ENCODE results near the gene EFCAB9.

Gene EFCAB9

DNA sequence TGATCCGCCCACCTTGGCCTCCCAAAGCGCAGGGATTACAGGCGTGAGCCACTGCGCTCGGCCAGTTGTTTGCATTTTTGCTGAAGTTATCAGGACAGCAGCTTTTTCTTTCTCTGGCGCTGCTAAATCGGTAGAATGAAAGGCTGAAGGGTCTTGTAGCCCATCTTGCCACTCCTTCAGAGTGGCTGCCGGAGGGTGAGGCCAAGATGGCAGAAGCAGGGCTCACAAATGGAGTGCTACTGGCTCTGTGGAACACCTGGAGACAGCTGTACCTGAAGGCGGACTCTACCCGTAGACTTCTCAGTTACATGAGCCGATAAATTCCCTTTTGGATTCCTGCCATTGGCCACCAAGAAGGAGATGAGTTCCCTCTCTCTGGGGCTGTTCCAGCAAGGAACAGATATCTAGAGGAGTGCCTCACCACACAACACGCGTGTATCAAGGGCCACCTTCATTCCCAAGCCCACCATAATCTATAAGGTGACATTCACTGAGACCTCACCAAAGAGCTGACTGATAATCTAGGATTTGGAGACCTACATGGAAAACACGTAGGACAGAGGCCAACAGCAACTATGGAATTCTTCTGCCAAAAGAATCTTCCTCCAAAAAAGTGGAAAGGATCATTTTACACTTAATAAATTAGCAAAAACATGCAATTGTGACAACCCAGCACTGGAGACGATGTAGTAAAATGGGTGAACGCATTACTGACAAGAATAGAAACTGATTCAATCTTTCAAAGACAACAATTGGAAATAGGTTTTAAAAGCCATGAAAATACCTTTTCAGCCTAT is 27.7 kb upstream of the EFCAB9 start:
- H3K4me3 ChIP-seq (ENCODE audit: low read length) = no peak overlapping the region
- H3K9ac ChIP-seq (ENCODE audit: low read length) = no peak overlapping the region
- DNase-seq (ENCODE audit: low read depth) = no peak

GRCh38 chr5:172167895-172168294 is 26.1 kb upstream of the EFCAB9 start:
- H3K9ac ChIP-seq (ENCODE audit: low read length) = no peak overlapping the region
- H3K9me3 ChIP-seq (ENCODE audit: control insufficient read depth, low read length) = no peaks in the 10 kb centered on the region
- no peaks in the 10 kb centered on the region for H3K27me3 ChIP-seq (replicated peaks; ENCODE audit: control insufficient read depth, insufficient read depth, low read length)
- no peaks in the 10 kb centered on the region for H3K36me3 ChIP-seq (ENCODE audit: control insufficient read depth, insufficient read depth, low read length, severe bottlenecking)
- DNase-seq (ENCODE audit: low read depth) = no peak
- no peak overlapping the region for H3K4me3 ChIP-seq (ENCODE audit: low read length)
- peaks cover 28% of the 10 kb centered on the region for H3K4me1 ChIP-seq (ENCODE audit: control insufficient read depth, insufficient read depth, low read length)

More for the DNA sequence above, 27.7 kb upstream of the EFCAB9 start:
- no peaks in the 10 kb centered on the region for H3K36me3 ChIP-seq (ENCODE audit: control insufficient read depth, insufficient read depth, low read length, severe bottlenecking)
- H3K27me3 ChIP-seq (replicated peaks; ENCODE audit: control insufficient read depth, insufficient read depth, low read length) = no peaks in the 10 kb centered on the region
- H3K4me1 ChIP-seq (ENCODE audit: control insufficient read depth, insufficient read depth, low read length) = peaks cover 31% of the 10 kb centered on the region
- no peaks in the 10 kb centered on the region for H3K9me3 ChIP-seq (ENCODE audit: control insufficient read depth, low read length)

DNA sequence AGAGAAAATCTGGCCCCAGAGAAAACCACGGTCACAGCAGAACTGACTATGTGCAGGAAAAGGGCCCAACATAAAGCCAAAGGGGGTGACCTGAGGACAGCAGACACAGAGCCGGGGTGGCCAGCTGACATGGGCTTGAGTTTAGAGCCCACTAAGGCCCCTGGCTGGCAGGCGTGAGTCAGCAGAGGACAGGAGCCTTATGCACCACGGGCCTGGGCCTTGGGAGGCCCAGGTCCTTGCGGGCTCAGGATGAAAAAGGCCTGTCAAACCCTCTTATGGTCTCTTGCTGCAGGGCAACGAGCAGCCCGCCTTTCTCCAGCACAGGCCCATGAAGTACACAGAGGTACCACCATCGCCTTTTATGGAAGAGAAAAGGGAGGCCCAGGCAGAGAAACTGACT is 25.7 kb upstream of the EFCAB9 start:
- Histone ChIP-seq H3K27me3 (replicated peaks; ENCODE audit: control insufficient read depth, insufficient read depth, low read length) (no peaks in the 10 kb centered on the region), H3K4me3 (ENCODE audit: low read length) (no peak overlapping the region), H3K9ac (ENCODE audit: low read length) (no peak overlapping the region), H3K9me3 (ENCODE audit: control insufficient read depth, low read length) (no peaks in the 10 kb centered on the region), H3K36me3 (ENCODE audit: control insufficient read depth, insufficient read depth, low read length, severe bottlenecking) (no peaks in the 10 kb centered on the region), H3K4me1 (ENCODE audit: control insufficient read depth, insufficient read depth, low read length) (peaks cover 28% of the 10 kb centered on the region)
- no peak for DNase-seq (ENCODE audit: low read depth)

DNA sequence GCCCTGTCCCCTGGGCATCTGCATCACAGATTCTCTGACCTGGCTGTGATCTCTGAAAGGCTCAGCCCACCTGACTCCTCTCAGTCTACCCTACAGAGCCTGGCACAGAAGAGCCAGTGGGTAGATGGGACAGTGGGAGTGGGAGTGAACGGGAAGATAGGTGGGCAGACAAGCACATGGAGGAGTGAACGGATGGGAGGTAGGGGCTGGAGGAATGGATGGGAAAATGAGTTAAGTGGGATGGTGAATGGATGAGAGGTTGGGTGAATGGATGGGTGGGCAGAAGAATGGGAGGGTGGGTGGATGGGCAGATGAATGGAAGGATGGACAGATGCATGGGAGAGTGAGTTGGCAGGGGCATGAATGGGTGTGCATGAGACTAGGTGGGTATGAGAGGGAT is 24.8 kb upstream of the EFCAB9 start:
- H3K4me1 ChIP-seq (ENCODE audit: control insufficient read depth, insufficient read depth, low read length) = peaks cover 28% of the 10 kb centered on the region
- H3K27me3 ChIP-seq (replicated peaks; ENCODE audit: control insufficient read depth, insufficient read depth, low read length) = no peaks in the 10 kb centered on the region
- no peaks in the 10 kb centered on the region for H3K36me3 ChIP-seq (ENCODE audit: control insufficient read depth, insufficient read depth, low read length, severe bottlenecking)
- no peak overlapping the region for H3K9ac ChIP-seq (ENCODE audit: low read length)
- H3K4me3 ChIP-seq (ENCODE audit: low read length) = no peak overlapping the region
- DNase-seq (ENCODE audit: low read depth) = no peak
- H3K9me3 ChIP-seq (ENCODE audit: control insufficient read depth, low read length) = no peaks in the 10 kb centered on the region

GRCh38 chr5:172170251-172170701 is 23.7 kb upstream of the EFCAB9 start:
- Histone ChIP-seq H3K27me3 (replicated peaks; ENCODE audit: control insufficient read depth, insufficient read depth, low read length) (no peaks in the 10 kb centered on the region), H3K4me1 (ENCODE audit: control insufficient read depth, insufficient read depth, low read length) (peaks cover 25% of the 10 kb centered on the region), H3K4me3 (ENCODE audit: low read length) (no peak overlapping the region), H3K36me3 (ENCODE audit: control insufficient read depth, insufficient read depth, low read length, severe bottlenecking) (no peaks in the 10 kb centered on the region), H3K9ac (ENCODE audit: low read length) (no peak overlapping the region), H3K9me3 (ENCODE audit: control insufficient read depth, low read length) (no peaks in the 10 kb centered on the region)
- no peak for DNase-seq (ENCODE audit: low read depth)

DNA sequence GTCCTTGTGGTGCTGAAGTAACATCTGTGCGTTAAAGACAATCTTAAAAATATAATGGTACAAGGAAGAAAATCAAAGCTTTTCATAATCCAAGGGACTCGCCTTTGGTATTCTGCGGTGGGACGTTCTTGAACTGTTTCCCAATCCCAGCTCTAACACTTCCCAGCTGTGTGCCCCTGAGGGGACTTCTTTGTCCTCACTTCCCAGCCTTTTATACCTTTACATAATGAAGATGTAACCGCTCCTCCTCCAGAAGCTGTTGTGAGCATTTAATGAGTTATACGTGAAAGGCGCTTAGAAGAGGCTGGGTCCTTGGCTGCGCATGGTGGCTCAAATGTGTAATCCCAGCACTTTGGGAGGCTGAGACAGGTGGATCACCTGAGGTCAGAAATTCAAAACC is 22.9 kb upstream of the EFCAB9 start:
- Histone ChIP-seq H3K36me3 (ENCODE audit: control insufficient read depth, insufficient read depth, low read length, severe bottlenecking) (no peaks in the 10 kb centered on the region), H3K9me3 (ENCODE audit: control insufficient read depth, low read length) (no peaks in the 10 kb centered on the region), H3K4me3 (ENCODE audit: low read length) (no peak overlapping the region), H3K27me3 (replicated peaks; ENCODE audit: control insufficient read depth, insufficient read depth, low read length) (no peaks in the 10 kb centered on the region), H3K4me1 (ENCODE audit: control insufficient read depth, insufficient read depth, low read length) (peaks cover 22% of the 10 kb centered on the region), H3K9ac (ENCODE audit: low read length) (no peak overlapping the region)
- no peak for DNase-seq (ENCODE audit: low read depth)

GRCh38 chr5:172172912-172173563 is 20.9 kb upstream of the EFCAB9 start:
- Histone ChIP-seq H3K4me3 (ENCODE audit: low read length) (no peak overlapping the region), H3K9ac (ENCODE audit: low read length) (no peak overlapping the region), H3K4me1 (ENCODE audit: control insufficient read depth, insufficient read depth, low read length) (peaks cover 22% of the 10 kb centered on the region), H3K36me3 (ENCODE audit: control insufficient read depth, insufficient read depth, low read length, severe bottlenecking) (no peaks in the 10 kb centered on the region), H3K27me3 (replicated peaks; ENCODE audit: control insufficient read depth, insufficient read depth, low read length) (no peaks in the 10 kb centered on the region), H3K9me3 (ENCODE audit: control insufficient read depth, low read length) (no peaks in the 10 kb centered on the region)
- peak; percentile 40 for DNase-seq (ENCODE audit: low read depth)

- Histone ChIP-seq H3K4me1 (ENCODE audit: control insufficient read depth, insufficient read depth, low read length) (peaks cover 22% of the 10 kb centered on the region), H3K9ac (ENCODE audit: low read length) (peak overlapping the region; percentile 37), H3K36me3 (ENCODE audit: control insufficient read depth, insufficient read depth, low read length, severe bottlenecking) (no peaks in the 10 kb centered on the region), H3K27me3 (replicated peaks; ENCODE audit: control insufficient read depth, insufficient read depth, low read length) (no peaks in the 10 kb centered on the region), H3K9me3 (ENCODE audit: control insufficient read depth, low read length) (no peaks in the 10 kb centered on the region), H3K4me3 (ENCODE audit: low read length) (no peak overlapping the region)
- DNase-seq (ENCODE audit: low read depth) = peak; percentile 28
These were observed 20.3 kb upstream of the EFCAB9 start for GRCh38 chr5:172173564-172174153.

DNA sequence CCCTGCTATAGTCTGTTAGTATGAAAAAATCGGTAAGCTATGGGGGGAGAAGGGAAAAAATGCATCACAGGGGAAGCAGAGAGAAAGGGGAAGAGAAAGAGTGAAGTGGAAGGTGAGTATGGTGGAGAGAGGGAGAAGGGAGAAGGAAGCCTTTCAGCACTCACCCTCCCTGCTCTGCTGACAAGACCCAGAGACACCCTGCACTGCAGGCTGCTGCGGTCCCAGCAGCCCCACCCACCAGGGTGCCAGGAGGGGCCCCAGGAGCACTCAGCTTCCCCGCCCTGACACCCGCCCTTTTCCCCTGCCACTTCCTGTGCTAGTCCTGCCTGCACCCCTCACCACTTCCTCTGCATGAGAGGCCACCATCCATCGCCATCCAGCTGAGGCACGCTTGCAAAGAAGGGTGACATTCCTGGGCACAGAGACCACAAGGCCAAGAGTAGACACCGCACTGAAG is 18.7 kb upstream of the EFCAB9 start:
- no peaks in the 10 kb centered on the region for H3K36me3 ChIP-seq (ENCODE audit: control insufficient read depth, insufficient read depth, low read length, severe bottlenecking)
- peaks cover 30% of the 10 kb centered on the region for H3K4me1 ChIP-seq (ENCODE audit: control insufficient read depth, insufficient read depth, low read length)
- no peak for DNase-seq (ENCODE audit: low read depth)
- H3K9me3 ChIP-seq (ENCODE audit: control insufficient read depth, low read length) = no peaks in the 10 kb centered on the region
- no peak overlapping the region for H3K9ac ChIP-seq (ENCODE audit: low read length)
- H3K27me3 ChIP-seq (replicated peaks; ENCODE audit: control insufficient read depth, insufficient read depth, low read length) = no peaks in the 10 kb centered on the region
- H3K4me3 ChIP-seq (ENCODE audit: low read length) = no peak overlapping the region

GRCh38 chr5:172177176-172177575 is 16.8 kb upstream of the EFCAB9 start:
- no peaks in the 10 kb centered on the region for H3K9me3 ChIP-seq (ENCODE audit: control insufficient read depth, low read length)
- peaks cover 4% of the 10 kb centered on the region for H3K36me3 ChIP-seq (ENCODE audit: control insufficient read depth, insufficient read depth, low read length, severe bottlenecking)
- no peak overlapping the region for H3K4me3 ChIP-seq (ENCODE audit: low read length)
- H3K9ac ChIP-seq (ENCODE audit: low read length) = no peak overlapping the region
- peaks cover 30% of the 10 kb centered on the region for H3K4me1 ChIP-seq (ENCODE audit: control insufficient read depth, insufficient read depth, low read length)
- no peak for DNase-seq (ENCODE audit: low read depth)
- H3K27me3 ChIP-seq (replicated peaks; ENCODE audit: control insufficient read depth, insufficient read depth, low read length) = no peaks in the 10 kb centered on the region

DNA sequence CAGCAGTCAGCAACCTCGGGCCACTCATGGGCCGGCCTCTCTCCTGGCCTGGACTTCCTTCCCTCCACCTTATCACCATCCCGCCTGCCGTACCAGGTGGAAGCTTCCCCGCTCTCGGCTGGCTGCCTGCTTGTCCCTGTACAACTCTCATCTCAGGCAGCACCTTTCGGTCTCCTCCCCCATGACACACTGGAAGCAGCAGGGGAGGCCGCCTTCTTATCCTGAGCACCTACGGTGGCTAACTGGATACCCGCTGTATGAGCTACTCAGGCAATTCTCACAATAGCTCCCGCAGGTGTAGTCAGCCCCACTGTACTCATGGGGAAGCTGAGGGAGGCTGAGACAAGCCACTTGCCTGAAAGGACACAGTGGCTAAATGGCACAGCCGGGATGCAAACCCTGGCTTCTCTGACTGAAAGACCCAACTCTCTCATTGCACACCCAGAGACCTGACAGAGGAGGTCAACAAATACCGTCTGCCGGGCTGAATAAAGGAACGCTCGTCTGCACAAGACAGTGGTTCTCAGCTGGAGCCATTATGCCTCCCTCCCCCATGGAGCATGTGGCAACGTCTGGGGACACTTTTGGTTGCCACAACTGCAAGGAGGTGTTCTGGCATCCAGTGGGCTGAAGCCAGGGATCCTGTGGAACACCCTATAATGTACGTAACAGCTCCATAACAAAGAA is 15.5 kb upstream of the EFCAB9 start:
- H3K4me1 ChIP-seq (ENCODE audit: control insufficient read depth, insufficient read depth, low read length) = peaks cover 22% of the 10 kb centered on the region
- no peaks in the 10 kb centered on the region for H3K27me3 ChIP-seq (replicated peaks; ENCODE audit: control insufficient read depth, insufficient read depth, low read length)
- no peak overlapping the region for H3K4me3 ChIP-seq (ENCODE audit: low read length)
- no peak overlapping the region for H3K9ac ChIP-seq (ENCODE audit: low read length)
- no peak for DNase-seq (ENCODE audit: low read depth)
- peaks cover 4% of the 10 kb centered on the region for H3K36me3 ChIP-seq (ENCODE audit: control insufficient read depth, insufficient read depth, low read length, severe bottlenecking)
- H3K9me3 ChIP-seq (ENCODE audit: control insufficient read depth, low read length) = no peaks in the 10 kb centered on the region

Measured in adipocyte (in vitro differentiated cells).